Suprapubic skin (tissue), 4 donors: ENCODE measurements around the gene BRPF1. TPM values are rescaled to one million over a fixed set of nuclear protein-coding genes. Genes with fewer than 3 reads are reported as not detected.

Experiments
- DNase-seq, 2 donors: peaks; one replicate each; pipeline ENCODE4 v3.0.0-alpha.2; 2019; ENCODE audit warnings: low spot score in 2 of 2
- H3K27ac ChIP-seq: fragments of 200-600 bp; sonication (generic); one replicate; pipeline ENCODE4 v1.5.1; 2019
- H3K27me3 ChIP-seq: fragments of 200-600 bp; sonication (generic); one replicate; pipeline ENCODE4 v1.5.1; 2019
- H3K36me3 ChIP-seq: fragments of 200-600 bp; sonication (generic); one replicate; pipeline ENCODE4 v1.5.1; 2019
- H3K4me1 ChIP-seq: fragments of 200-600 bp; sonication (generic); one replicate; pipeline ENCODE4 v1.5.1; 2019
- H3K4me3 ChIP-seq: fragments of 200-600 bp; sonication (generic); one replicate; pipeline ENCODE4 v1.5.1; 2019; ENCODE audit warnings: mild to moderate bottlenecking
- H3K9me3 ChIP-seq: fragments of 200-600 bp; sonication (generic); one replicate; pipeline ENCODE4 v1.5.1; 2019
- CTCF ChIP-seq, 2 donors: fragments of 200-600 bp in 1 of 2; fragments of 450-650 bp in 1 of 2; sonication (generic) in 1 of 2; IDR thresholded peaks; one replicate each; pipeline ENCODE4 v1.5.1; 2016 to 2019; ENCODE audit warnings: antibody characterized with exemption in 2 of 2, mild to moderate bottlenecking in 1 of 2, moderate library complexity in 1 of 2
- EP300 ChIP-seq: sonication (generic); formaldehyde crosslinking; IDR thresholded peaks from one replicate; pipeline ENCODE4 v1.6.1; 2017; ENCODE audit warnings: antibody characterized with exemption
- POLR2A ChIP-seq, 2 donors: fragments of 450-650 bp; IDR thresholded peaks; one replicate each; pipeline ENCODE4 v1.6.1; 2017; ENCODE audit warnings: antibody characterized with exemption in 2 of 2, mild to moderate bottlenecking in 2 of 2, moderate library complexity in 2 of 2
- POLR2AphosphoS5 ChIP-seq, 3 donors: sonication (generic); formaldehyde crosslinking; IDR thresholded peaks; one replicate each; pipeline ENCODE4 v1.6.1; 2017; ENCODE audit warnings: antibody characterized with exemption in 3 of 3
- WGBS: methylation state at CpG from one replicate; pipeline ENCODE4 v1.1.5; 2018; 5-methylcytosine and 5-hydroxymethylcytosine counted together
- total RNA-seq, 4 donors: library from RNA; depleted of rRNA; stranded (reverse); fragments of >200 nt; gene quantifications; one replicate each; pipeline ENCODE4 v1.1.0, GENCODE V29; 2016

The BRPF1 gene
- total RNA-seq, 4 donors from 2014 or later = 24.6 to 35.6 (median 29.4) TPM

DNA sequence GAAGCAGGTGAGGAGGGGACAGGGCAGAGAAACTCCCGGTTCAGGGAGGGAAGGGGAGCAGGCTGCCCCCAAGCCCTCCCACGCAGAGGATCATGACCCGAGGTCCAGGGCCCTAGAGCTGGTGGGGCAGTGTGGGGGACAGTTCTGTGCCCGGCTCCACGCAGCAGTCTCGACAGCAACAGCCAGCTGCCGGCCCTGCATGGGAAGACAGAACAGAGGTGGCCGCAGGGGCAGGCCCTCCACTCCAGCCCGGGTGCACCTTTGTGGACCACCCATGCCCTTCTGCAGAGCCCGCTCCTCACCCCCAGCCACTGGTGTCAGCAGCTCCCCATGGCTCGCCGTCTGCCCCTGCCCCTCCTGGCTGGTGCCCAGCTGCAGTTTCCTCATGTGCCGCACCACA, 25.9 kb downstream of the BRPF1 start:
- Histone ChIP-seq H3K9me3 (no peaks in the 10 kb centered on the region), H3K27ac (no peak overlapping the region), H3K4me1 (peaks cover 17% of the 10 kb centered on the region), H3K27me3 (no peaks in the 10 kb centered on the region), H3K36me3 (peaks cover 72% of the 10 kb centered on the region), H3K4me3 (no peak overlapping the region)
- TF ChIP-seq EP300 (no peak), POLR2A (IDR thresholded peaks at IDR 0.05) (no peak), CTCF (IDR thresholded peaks at IDR 0.05) (no peak), POLR2AphosphoS5 (IDR thresholded peaks at IDR 0.05) (no peak)
- WGBS = 91% methylated on average over 11 of the region's 13 CpGs
- DNase-seq = no peak

GRCh38 chr3:9760779-9761505, 29.4 kb downstream of the BRPF1 start:
- TF ChIP-seq EP300 (no peak), POLR2AphosphoS5 (IDR thresholded peaks at IDR 0.05) (no peak), POLR2A (IDR thresholded peaks at IDR 0.05) (no peak)
- H3K36me3 ChIP-seq = peaks cover 73% of the 10 kb centered on the region
- H3K27ac ChIP-seq = no peak overlapping the region
- no peak for DNase-seq
- no peaks in the 10 kb centered on the region for H3K9me3 ChIP-seq
- no peaks in the 10 kb centered on the region for H3K27me3 ChIP-seq
- WGBS = 91% methylated on average over 10 of the region's 10 CpGs
- H3K4me3 ChIP-seq = no peak overlapping the region
- no peaks in the 10 kb centered on the region for H3K4me1 ChIP-seq

DNA sequence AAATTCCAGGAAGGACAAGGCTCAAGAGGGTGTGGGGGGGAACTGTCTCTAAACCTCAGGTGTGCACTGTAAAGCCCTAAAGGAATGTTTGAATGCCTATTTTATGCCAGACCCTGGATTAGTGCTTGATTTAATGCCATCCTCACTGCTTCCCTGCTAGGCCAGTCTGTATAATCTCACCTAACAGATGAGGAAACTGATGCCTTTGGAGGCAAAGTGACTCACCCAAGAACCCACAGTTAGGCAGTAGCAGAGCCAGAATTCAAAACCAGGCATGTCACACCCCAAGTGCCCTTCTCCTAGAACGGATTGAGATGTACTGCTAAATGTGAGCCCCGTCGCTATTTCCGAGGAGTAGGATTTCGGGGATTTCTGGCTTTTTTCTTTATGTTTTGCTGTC, 30.4 kb downstream of the BRPF1 start:
- no peak for DNase-seq
- no peaks in the 10 kb centered on the region for H3K27me3 ChIP-seq
- H3K27ac ChIP-seq = no peak overlapping the region
- TF ChIP-seq EP300 = no peak
- TF ChIP-seq POLR2A (IDR thresholded peaks at IDR 0.05) = no peak
- no peak for TF ChIP-seq CTCF (IDR thresholded peaks at IDR 0.05)
- TF ChIP-seq POLR2AphosphoS5 (IDR thresholded peaks at IDR 0.05) = no peak
- no peaks in the 10 kb centered on the region for H3K4me1 ChIP-seq
- no peaks in the 10 kb centered on the region for H3K9me3 ChIP-seq
- WGBS = 91% methylated on average over 5 of the region's 5 CpGs
- H3K36me3 ChIP-seq = peaks cover 63% of the 10 kb centered on the region
- no peak overlapping the region for H3K4me3 ChIP-seq

DNA sequence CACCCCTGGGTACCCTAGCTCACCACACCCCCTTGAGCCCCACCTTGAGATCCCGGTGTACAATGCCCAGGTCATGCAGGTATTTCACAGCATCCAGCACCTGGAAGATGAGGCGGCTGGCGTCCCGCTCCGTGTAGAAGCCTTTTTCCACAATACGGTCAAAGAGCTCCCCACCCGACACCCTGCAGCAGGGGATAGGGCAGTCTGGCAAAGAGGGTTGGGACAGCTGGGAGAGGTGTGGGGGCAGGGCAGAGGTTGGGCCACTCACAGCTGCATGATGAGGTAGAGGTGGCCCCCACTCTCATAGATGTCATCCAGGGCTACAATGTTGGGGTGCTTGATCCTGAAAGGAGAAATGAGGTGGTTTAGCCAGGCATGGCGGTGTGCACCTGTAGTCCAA, 31.3 kb downstream of the BRPF1 start:
- no peak for DNase-seq
- Histone ChIP-seq H3K36me3 (peaks cover 54% of the 10 kb centered on the region), H3K4me3 (no peak overlapping the region), H3K9me3 (no peaks in the 10 kb centered on the region), H3K27ac (no peak overlapping the region), H3K27me3 (no peaks in the 10 kb centered on the region), H3K4me1 (peaks cover 7% of the 10 kb centered on the region)
- TF ChIP-seq EP300 (no peak), CTCF (IDR thresholded peaks at IDR 0.05) (no peak), POLR2AphosphoS5 (IDR thresholded peaks at IDR 0.05) (no peak)
- 90% methylated on average over 8 of the region's 8 CpGs for WGBS

DNA sequence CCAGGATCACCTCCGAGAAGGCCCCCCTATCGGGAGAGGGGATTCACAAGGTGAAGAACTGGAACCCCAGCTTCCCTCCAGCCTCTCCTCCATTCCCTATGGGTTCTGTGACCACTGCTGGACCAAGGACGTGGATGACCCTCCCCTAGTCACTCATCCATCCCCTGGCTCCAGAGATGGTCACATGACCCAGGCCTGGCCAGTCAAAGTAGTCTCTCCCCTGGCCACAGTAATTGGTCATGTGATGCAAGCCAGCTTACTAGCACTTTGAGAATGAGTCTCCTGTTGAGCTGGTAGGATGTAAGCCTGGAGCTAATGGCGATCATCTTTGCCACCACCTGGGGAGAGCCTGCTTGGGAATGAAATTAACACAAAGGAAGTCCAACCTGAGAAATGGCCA, 34.3 kb downstream of the BRPF1 start:
- Histone ChIP-seq H3K4me3 (no peak overlapping the region), H3K27me3 (no peaks in the 10 kb centered on the region), H3K9me3 (no peaks in the 10 kb centered on the region), H3K36me3 (peaks cover 26% of the 10 kb centered on the region), H3K27ac (no peak overlapping the region), H3K4me1 (peaks cover 36% of the 10 kb centered on the region)
- TF ChIP-seq POLR2AphosphoS5 (IDR thresholded peaks at IDR 0.05) (no peak), POLR2A (IDR thresholded peaks at IDR 0.05) (no peak), EP300 (no peak), CTCF (IDR thresholded peaks at IDR 0.05) (no peak)
- WGBS = 97% methylated on average over 4 of the region's 4 CpGs
- no peak for DNase-seq
